Raji (cell line): Measurements from ENCODE around the gene BBS2.

Experiments
- POLR2A ChIP-seq: IDR thresholded peaks from 2 replicates; pipeline ENCODE4 v1.6.1; 2011; ENCODE audit warnings: low read depth, low read length, control low read depth; ENCODE audit not compliant: insufficient read depth

Gene BBS2

DNA sequence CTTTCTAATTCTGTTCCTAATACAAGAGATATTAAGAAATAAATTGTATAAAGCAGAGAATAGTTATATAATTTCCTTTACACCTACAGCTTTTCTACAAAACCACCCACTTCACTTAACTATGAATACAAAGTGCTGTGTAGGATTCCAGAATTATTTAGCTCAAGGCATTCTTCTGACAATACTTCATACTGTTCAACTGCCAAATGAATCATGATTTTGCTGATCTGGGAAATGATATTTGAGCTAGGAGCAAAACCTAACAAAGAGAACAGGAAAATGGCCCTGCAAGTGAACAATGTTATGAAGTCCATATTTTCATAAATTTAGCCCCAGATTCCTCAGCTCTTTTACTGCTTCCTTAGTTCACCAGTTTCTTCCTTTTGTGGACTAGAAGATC, 12.9 kb downstream of the BBS2 start:
- TF ChIP-seq POLR2A, result no peak

DNA sequence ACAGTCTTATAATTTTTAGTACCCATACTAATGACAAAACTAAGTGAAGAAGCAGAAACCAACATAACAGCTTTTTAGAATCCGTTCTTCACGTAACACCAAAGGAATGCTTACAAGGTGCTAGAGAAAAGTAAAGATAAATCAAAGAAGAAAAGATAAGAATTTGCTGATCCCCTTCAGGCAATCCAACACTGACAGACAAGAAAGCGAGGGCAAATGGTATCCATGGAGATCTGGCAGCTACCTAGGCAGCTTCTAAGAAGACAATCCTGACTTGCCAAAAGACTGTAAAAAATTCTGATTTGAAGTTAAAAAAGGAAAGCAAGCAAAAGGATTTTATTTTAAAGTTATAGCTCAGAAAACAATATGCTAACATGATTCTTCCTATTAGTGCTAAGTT, 14.6 kb downstream of the BBS2 start:
- TF ChIP-seq POLR2A, result no peak

DNA sequence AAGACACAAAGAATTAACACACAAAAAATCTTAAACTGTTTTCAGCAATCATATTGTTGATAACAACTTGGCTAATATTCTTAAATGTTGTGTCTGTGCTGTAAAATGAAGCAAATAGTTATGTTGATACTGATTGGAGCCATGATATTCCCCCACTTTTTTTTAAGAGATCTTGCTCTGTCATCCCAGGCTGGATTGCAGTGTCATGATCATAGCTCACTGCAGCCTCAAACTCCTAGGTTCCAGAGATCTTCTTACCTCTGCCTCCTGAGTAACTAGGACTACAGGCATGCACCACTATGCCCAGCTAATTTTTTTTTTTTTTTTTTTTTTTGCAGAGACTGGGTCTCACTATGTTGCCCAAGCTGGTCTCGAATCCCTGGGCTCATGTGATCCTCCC, 26.0 kb downstream of the BBS2 start:
- no peak for TF ChIP-seq POLR2A

DNA sequence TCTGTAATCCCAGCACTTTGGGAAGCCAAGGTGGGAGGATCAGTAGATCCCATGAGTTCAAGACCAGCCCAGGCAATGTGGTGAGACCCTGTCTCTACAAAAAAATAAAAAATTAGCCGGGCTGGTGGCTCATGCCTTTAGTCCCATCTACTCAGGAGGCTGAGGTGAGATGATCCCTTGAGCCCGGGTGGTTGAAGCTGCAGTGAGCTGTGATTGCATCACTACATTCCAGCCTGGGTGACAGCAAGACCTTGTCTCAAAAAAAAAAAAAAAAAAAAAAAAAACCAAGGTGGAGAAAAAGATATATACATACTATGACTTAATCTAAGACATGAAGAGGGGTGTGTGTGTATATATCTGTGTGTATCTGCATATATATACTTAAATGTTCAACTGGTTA, 26.7 kb downstream of the BBS2 start:
- TF ChIP-seq POLR2A, result no peak

DNA sequence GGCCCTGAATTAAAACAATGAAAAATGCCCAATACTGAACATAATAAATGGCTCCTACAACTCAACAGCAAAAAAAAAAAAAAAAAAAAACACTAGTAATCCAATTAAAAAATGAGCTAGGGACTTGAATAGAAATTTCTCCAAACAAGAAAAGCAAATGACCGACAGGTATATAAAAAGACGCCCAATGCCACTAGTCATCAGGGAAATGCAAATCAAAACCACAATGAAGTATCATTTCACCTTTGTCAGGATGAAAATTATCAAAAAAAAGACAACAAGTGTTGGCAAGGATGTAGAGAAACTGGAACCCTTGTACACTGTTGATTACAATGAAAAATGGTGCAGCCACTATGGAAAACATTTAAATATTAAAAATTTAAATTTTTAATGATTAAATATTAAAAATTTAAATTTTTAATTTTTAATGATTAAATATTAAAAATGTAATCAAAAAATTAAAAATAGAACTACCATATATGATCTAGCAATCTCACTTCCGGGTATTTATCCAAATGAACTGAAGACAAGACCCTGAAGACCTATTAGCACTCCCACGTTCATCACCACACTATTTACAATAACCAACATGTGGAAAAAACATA, 28.1 kb downstream of the BBS2 start:
- no peak for TF ChIP-seq POLR2A

DNA sequence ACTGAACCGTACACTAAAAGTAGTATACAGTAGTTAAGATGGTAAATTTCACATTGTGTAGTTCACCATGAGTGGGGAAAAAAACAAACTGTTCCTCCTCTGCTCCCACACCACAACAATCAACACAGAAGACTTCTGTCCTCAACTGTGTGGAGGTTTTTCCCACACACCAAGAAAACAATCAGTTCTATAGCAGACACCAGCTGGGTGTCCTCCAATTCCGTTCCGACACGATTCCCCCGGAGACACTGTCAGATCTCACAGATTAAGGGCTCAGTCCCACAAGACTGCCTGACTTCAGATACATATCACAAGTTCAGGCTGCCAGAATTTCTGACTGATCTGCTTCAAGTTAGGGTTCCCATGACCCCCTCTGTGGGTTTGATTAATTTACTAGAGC, 31.8 kb downstream of the BBS2 start:
- no peak for TF ChIP-seq POLR2A

DNA sequence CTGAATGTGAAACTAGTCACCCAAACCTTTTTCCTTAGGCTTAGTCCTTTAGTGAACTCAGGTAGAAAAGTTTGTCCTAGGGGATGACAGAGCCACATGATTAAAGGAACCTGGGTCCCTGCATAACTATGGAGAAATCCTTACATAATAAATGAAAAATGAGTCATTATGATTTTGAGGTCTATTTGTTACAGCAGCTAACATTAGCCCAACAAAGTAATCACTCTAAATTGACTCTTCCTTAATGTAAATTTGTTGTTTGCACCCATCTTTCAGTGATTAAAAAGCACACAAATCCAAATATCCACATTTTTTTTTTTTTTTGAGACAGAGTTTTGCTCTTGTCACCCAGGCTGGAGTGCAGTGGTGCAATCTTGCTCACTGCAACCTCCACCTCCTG, 36.4 kb downstream of the BBS2 start:
- no peak for TF ChIP-seq POLR2A

DNA sequence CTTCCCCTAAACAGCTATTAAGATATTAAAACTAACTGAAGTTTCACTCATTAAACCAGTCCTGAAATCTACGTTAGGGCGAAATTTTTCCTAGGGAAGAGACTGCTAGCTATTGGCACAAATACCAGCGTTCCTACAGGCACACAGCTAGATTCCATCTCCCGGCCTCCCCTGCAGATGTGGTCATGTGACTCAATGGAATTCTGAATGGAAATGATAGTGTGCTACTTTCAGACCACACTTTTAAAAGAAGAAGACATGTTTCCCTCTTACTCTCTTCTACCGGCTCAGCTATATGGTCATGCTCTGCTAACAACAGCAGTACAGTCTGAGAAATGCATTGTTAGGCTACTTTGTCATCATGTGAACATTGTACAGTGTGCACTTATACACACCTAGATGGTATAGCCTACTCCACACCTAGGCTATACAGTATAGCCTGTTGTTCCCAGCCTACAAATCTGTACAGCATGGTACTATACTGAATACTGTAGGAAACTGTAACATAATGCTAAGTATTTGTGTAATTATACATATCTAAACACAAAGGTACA, 37.1 kb downstream of the BBS2 start:
- TF ChIP-seq POLR2A, result no peak

DNA sequence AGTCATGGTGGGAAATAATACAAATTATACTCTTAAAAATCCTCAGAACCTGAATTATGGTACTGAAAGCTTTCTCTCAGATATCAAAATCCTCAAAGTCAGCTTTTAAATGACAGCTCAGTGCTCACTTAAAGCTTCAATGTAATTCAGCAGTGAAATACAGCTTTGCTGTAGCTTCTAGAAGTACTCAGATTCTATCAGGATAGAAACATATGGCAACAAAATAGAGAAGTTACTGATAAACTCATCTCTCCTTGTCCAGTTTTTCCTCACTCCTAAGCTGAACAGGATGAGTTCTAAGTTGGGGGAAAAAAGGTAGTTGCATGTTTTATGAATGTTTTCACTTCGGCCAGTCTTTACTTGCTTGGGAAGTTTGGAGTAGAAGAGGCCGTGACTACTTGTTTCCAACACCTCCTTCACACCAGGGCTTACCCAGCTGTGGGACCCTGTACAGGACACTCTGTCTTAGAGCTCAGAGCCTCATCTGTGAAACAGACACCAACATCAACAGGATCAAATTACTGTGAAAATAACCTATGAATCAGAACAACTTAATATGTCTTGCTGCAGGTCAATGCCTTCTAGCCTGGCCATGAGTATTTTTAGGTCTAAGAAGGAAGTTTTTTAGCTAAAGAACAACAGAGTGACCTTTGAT, 38.2 kb downstream of the BBS2 start:
- TF ChIP-seq POLR2A, result no peak

DNA sequence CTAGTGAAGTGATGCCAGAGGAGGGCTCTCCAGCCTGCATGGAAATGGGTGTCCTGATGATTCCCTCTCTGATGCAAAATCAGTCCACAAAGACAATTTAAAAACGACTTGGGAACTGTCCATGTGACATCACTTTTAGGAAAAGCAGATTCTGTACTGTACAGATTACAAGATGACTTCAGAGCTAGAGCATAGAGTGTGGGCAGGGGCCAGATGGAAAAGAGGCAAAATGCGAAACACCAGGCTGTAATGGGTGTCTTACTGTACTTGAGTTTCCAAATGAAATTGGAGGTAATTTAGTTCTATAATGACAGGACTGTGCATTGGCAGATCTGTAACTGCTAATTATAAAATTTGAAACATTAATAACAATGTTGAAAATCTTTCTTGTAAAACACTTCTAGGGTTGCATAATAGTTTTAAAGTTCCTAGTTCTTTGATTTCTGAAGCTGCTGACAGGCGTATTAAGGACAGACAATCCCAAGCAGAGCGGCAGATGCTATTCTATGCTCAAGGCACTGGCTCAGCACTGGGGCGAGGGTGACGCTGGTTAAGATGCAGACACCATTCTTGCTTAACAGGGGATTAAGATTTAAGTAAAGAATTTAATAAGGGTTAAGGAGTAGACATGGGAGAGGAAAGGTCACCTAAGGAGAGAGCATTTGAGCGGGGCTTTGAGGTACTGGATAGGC, 38.9 kb downstream of the BBS2 start:
- no peak for TF ChIP-seq POLR2A

DNA sequence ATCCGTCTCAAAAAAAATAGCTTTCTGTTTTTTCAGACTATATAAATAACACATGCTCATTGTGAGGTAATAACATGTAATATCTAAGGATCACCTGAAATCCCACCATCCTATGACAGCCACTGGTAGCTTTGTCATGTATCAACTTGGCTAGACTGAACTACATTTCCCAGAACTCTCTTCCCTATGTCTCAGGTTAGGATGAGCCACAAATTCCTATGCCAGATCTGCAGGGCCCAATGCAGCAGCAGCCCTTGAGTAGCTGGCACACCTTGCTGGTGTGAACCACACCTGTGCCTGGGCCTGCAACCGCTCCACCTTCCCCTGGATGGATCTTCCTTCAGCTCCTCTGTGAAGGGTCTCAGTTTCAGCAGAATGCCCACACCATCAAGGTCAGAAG, 40.4 kb downstream of the BBS2 start:
- no peak for TF ChIP-seq POLR2A

DNA sequence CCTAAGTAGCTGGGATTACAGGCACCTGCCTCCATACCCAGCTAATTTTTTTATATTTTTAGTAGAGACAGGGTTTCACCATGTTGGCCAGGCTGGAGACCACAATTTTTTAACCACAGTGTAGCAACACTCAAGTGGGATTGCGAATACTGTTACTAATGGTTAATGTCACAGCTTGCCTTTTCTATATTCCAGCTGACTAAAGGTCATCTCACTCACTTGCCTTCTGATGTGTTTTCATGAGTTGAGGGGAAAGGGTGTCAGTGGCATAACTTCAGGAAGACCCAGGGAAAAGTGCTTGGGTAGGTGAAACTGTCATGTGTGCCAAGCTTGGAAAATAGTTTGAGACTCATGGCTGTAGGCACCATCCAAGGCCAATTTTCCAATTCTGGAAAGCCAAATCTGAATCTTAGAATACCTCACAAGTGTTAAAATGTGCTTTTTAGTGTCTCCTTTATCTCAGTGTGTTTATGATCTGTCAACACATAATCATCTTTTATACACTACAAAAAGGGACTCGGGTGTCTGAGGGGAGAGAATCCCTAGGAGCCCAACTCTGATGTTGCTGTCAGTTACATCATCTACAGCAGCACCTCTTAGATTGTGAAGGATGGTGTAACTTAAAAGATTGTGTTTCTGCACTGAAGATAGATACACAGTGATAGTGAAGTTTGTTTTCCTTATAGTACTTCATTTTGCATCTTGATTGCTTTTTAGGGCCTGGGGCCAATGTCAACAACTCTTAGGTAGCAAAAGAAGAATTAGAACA, 41.4 kb downstream of the BBS2 start:
- TF ChIP-seq POLR2A, result no peak

DNA sequence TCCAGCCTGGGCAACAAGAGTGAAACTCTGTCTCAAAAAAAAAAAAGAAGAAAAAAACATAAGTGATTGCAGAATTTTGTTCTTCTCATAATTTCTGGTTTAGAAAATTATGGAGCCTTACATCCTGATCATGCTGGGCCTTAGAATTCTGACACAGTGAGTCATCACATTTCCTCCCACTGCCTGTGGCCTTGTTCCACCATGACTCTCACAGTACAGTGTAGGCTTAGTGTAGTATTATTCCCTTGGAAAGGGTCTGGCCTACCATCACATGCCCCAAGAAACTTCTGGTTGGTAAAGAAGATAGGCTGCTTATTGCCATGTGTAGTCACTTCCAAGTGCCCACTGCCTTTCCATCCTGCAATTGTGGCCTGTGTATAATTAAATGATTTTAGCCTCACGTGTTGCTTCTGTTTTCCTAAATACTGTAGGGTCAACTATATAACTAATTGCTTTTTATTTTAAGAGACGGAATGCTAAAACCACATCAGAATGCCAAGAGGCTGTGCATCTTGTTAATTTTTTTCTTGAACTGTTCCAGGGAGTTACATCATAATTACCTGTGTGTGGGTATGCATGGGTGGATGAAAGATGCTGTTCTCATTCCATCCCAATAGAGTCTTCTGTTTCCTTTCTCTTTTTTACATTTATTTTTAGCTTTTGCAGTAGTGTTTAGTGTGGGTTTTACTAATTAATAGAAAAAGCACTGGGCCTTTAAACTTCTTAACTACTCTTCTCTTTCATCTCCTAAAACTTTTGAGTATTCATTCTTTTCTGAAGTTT, 42.5 kb downstream of the BBS2 start:
- no peak for TF ChIP-seq POLR2A

DNA sequence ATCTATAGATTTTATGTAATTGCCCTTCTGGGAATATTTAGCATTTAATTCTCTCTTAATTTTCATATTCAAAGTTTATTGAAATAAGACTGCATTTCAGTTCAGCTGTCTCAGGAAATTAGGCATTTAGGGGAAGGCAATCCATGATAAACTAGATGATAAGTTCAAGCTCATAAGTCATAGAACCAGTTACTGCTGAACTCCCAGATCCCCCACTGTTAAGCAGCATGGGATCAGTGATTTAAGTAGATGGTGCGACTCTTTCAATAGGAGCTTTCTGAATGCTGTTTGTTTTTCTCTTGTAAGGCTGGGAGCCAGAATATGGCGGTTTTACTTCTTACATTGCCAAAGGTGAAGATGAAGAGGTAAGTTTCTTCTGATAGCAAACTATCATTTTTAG, 44.6 kb downstream of the BBS2 start:
- TF ChIP-seq POLR2A, result no peak

DNA sequence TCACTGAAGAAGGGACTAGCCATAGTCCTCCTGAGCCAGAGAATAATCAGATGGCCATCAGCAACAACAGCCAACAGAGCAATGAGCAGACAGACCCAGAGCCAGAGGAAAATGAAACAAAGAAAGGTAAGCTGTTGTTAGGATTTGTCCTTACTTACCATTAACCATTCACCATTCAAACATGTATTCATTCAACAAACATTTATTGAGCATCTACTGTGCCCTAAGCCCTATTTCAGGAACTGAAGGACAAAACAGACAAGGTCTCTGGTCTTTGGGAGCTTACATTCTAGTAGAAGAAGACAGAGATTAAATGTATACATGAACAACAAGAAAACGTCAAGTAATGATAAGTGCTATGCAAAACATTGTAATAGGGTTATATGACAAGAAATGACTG, 49.2 kb downstream of the BBS2 start:
- TF ChIP-seq POLR2A, result no peak
